Measurements from ENCODE around the gene LRRC49.

LRRC49 gene

DNA sequence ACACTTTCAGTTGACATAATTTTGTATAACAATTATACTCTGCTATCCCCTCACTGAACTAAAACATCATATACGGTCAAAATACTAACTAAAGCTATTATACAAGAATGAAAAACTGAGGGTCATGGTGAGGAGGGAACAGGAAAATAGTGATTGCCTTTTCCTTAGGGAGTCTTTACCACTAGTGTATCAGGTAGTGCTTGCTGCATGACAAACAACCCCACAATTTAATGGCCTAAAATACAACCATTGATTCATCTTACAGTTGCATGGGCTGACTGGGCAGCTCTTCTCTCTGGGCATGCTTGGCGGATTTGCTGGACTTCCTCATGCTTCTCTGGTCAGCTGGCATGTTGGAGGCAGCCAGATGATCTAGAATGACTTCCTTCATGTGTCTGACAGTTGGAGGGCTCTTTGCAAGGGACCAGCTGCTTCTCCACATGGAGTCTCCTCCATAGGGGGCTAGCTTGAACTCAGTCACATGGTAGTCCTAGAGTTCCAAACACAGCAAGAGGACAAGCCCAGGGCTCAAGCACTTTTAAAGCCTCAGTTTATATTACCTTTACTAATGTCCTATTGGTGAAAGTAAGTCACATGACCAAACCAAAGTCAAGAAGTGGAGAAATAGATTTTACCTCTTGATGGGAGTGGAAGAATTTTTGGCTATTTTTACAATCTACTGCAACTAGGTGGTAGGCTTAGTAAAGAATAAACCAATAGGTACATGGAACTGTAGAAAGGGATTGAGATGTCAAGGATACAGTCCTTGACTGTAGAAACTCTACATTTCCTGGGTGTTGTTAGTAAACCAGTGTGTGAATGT, 19.2 kb upstream of the LRRC49 start:
- no peak for DNase-seq (ENCODE audit: low spot score)
- no peak for TF ChIP-seq CTCF (IDR thresholded peaks at IDR 0.05; ENCODE audit: extremely low read depth, missing control alignments)

- no peak for TF ChIP-seq CTCF (IDR thresholded peaks at IDR 0.05; ENCODE audit: extremely low read depth, missing control alignments)
- DNase-seq (ENCODE audit: low spot score), result no peak
These were observed 17.4 kb upstream of the LRRC49 start for GRCh38 chr15:70875001-70875782.

GRCh38 chr15:70876011-70876410, 16.6 kb upstream of the LRRC49 start:
- no peak for DNase-seq (ENCODE audit: low spot score)
- TF ChIP-seq CTCF (IDR thresholded peaks at IDR 0.05; ENCODE audit: extremely low read depth, missing control alignments), result no peak

DNA sequence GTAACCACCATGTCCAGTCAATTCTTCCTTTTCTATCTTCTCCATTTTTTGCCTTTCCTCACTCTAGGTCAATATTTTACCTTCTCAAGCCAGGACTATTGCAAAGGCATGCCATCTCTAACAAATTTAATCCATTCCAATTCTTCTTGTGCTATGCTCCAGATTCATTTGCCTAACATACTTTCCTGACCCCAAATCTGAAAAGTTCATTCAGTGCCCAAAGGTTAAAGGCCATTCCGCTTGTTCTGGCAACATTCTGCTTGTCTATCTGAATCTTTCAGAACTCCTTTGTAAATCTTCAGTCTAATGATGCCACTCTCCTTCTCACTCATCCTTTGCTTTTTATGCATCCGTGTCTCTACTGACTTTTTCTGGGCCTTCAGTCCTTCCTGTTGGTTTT, 15.9 kb upstream of the LRRC49 start:
- no peak for TF ChIP-seq CTCF (IDR thresholded peaks at IDR 0.05; ENCODE audit: extremely low read depth, missing control alignments)
- no peak for DNase-seq (ENCODE audit: low spot score)

DNA sequence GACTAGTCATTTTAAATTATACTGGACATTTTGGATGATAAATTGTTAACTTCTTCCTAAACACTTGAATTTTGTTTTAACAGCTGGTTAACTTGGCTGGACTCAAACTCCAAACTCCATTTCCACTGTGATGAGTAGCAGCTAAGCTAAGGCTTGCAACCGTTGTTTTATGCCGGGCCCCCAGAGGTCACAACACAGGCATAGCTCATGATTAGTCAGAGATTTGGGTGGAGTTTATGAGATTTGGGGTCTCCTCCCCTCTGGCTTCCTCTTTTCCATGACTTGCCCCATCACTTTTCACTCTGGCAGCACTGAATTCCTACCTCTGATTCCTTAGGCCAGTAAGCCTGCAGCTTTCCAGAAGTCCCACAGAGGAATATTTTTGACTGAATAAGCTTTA, 13.2 kb upstream of the LRRC49 start:
- no peak for TF ChIP-seq CTCF (IDR thresholded peaks at IDR 0.05; ENCODE audit: extremely low read depth, missing control alignments)
- DNase-seq (ENCODE audit: low spot score), result no peak

DNA sequence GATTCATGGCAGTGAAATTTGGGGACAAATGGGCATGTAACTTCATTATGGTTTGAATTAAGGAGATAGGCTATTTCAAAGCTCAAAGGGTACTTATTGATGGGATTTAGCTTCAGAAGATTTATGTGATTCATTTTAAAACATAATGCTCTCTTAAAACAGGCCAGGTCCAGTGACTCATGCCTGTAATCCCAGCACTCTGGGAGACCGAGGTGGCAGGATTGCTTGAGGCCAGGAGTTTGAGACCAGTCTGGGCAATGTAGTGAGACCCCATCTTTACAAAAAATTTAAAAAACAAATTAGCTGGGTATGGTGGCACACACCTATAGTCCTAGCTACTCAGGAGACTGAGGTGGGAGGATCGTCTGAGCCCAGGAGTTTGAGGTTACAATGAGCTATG, 11.8 kb upstream of the LRRC49 start:
- no peak for DNase-seq (ENCODE audit: low spot score)

More for the DNA sequence above, 11.8 kb upstream of the LRRC49 start:
- TF ChIP-seq CTCF (IDR thresholded peaks at IDR 0.05; ENCODE audit: extremely low read depth, missing control alignments), result no peak

Measured in GM20000 (cell line).